ENCODE results near the gene SLC39A12.
"Not testable (repeated sequence)": the region's sequence is repeated elsewhere in the genome, so short reads cannot be mapped to it uniquely, and the experiment has no call there.

SLC39A12 gene

GRCh38 chr10:17951868-17952371, at the start of gene SLC39A12:
TSS of gene SLC39A12 (plus strand) at chr10:17951918. CDS start at chr10:17953277, 1,359 bp downstream.
- DNase-seq (ENCODE audit: low read depth): peak; percentile 10

- no peak for DNase-seq (ENCODE audit: low read depth)
These were observed 47.2 kb upstream of the SLC39A12 start for GRCh38 chr10:17904564-17904963.

- DNase-seq (ENCODE audit: low read depth): no peak
These were observed 46.2 kb upstream of the SLC39A12 start for GRCh38 chr10:17905491-17905890.

- DNase-seq (ENCODE audit: low read depth): no peak
These were observed 45.7 kb upstream of the SLC39A12 start for GRCh38 chr10:17906002-17906401.

GRCh38 chr10:17907641-17908040, 44.1 kb upstream of the SLC39A12 start:
- DNase-seq (ENCODE audit: low read depth): no peak

- no peak for DNase-seq (ENCODE audit: low read depth)
These were observed 41.5 kb upstream of the SLC39A12 start for GRCh38 chr10:17910125-17910789.

- DNase-seq (ENCODE audit: low read depth): no peak
These were observed 39.0 kb upstream of the SLC39A12 start for GRCh38 chr10:17912754-17913153.

- no peak for DNase-seq (ENCODE audit: low read depth)
These were observed 38.1 kb upstream of the SLC39A12 start for GRCh38 chr10:17913604-17914003.

- DNase-seq (ENCODE audit: low read depth): no peak
These were observed 37.3 kb upstream of the SLC39A12 start for GRCh38 chr10:17914169-17915045.

GRCh38 chr10:17915181-17915580, 36.5 kb upstream of the SLC39A12 start:
- DNase-seq (ENCODE audit: low read depth): no peak

- no peak for DNase-seq (ENCODE audit: low read depth)
These were observed 33.4 kb upstream of the SLC39A12 start for GRCh38 chr10:17918187-17918903.

GRCh38 chr10:17921378-17921777, 30.3 kb upstream of the SLC39A12 start:
- no peak for DNase-seq (ENCODE audit: low read depth)

GRCh38 chr10:17923728-17924127, 28.0 kb upstream of the SLC39A12 start:
- peak; percentile 86 for DNase-seq (ENCODE audit: low read depth)

GRCh38 chr10:17943033-17943745, 8.5 kb upstream of the SLC39A12 start:
- DNase-seq (ENCODE audit: low read depth): no peak

GRCh38 chr10:17950269-17950668, 1.4 kb upstream of the SLC39A12 start:
- not testable (repeated sequence) for DNase-seq (ENCODE audit: low read depth)

GRCh38 chr10:17950726-17951125, 992 bp upstream of the SLC39A12 start:
- no peak for DNase-seq (ENCODE audit: low read depth)

GRCh38 chr10:17954372-17954771, 2.7 kb downstream of the SLC39A12 start:
- not testable (repeated sequence) for DNase-seq (ENCODE audit: low read depth)

- no peak for DNase-seq (ENCODE audit: low read depth)
These were observed 3.1 kb downstream of the SLC39A12 start for GRCh38 chr10:17954861-17955260.

GRCh38 chr10:17958049-17958448, 6.3 kb downstream of the SLC39A12 start:
- no peak for DNase-seq (ENCODE audit: low read depth)

- no peak for DNase-seq (ENCODE audit: low read depth)
These were observed 8.2 kb downstream of the SLC39A12 start for GRCh38 chr10:17959870-17960269.

GRCh38 chr10:17961551-17962422, 10.1 kb downstream of the SLC39A12 start:
- no peak for DNase-seq (ENCODE audit: low read depth)
